Mesodermal cell (in vitro differentiated cells): Measurements from ENCODE around the gene KCNG3.

Experiments
- H3K27ac ChIP-seq: 2 replicates; pipeline ENCODE4 v1.7.0; 2013; ENCODE audit warnings: mild to moderate bottlenecking, low read depth, low read length, moderate library complexity; ENCODE audit not compliant: severe bottlenecking
- H3K36me3 ChIP-seq: 2 replicates; pipeline ENCODE4 v1.7.1; 2013; ENCODE audit warnings: mild to moderate bottlenecking, low read length, moderate library complexity; ENCODE audit not compliant: control insufficient read depth, insufficient read depth
- H3K4me1 ChIP-seq: one replicate; pipeline ENCODE4 v1.7.1; 2013; ENCODE audit warnings: mild to moderate bottlenecking, low read length; ENCODE audit not compliant: insufficient read depth, control insufficient read depth, poor library complexity, severe bottlenecking
- H3K4me3 ChIP-seq: 2 replicates; pipeline ENCODE4 v1.7.0; 2013; ENCODE audit warnings: low read length, control low read depth, mild to moderate bottlenecking; ENCODE audit not compliant: insufficient read depth, poor library complexity, severe bottlenecking; ENCODE audit errors: extremely low read depth
- H3K9me3 ChIP-seq: 2 replicates; pipeline ENCODE4 v1.7.1; 2013; ENCODE audit warnings: mild to moderate bottlenecking, low read length, moderate library complexity; ENCODE audit not compliant: control insufficient read depth
- WGBS, 2 experiments: methylation state at CpG; one replicate each; pipeline ENCODE4 v1.1.5; 2013; ENCODE audit warnings: missing lambda C conversion rate in 2 of 2; ENCODE audit not compliant: insufficient coverage in 2 of 2; 5-methylcytosine and 5-hydroxymethylcytosine counted together

The KCNG3 gene

GRCh38 chr2:42480402-42480801 lies 13.4 kb downstream of the KCNG3 start:
- Histone ChIP-seq H3K4me3 (no peak overlapping the region), H3K36me3 (no peaks in the 10 kb centered on the region), H3K4me1 (no peaks in the 10 kb centered on the region), H3K9me3 (no peaks in the 10 kb centered on the region), H3K27ac (no peak overlapping the region)
- 80% methylated on average over 1 of the region's 2 CpGs; no CpG with 5 or more reads in 1 of the 2 experiments for WGBS, 2 experiments

DNA sequence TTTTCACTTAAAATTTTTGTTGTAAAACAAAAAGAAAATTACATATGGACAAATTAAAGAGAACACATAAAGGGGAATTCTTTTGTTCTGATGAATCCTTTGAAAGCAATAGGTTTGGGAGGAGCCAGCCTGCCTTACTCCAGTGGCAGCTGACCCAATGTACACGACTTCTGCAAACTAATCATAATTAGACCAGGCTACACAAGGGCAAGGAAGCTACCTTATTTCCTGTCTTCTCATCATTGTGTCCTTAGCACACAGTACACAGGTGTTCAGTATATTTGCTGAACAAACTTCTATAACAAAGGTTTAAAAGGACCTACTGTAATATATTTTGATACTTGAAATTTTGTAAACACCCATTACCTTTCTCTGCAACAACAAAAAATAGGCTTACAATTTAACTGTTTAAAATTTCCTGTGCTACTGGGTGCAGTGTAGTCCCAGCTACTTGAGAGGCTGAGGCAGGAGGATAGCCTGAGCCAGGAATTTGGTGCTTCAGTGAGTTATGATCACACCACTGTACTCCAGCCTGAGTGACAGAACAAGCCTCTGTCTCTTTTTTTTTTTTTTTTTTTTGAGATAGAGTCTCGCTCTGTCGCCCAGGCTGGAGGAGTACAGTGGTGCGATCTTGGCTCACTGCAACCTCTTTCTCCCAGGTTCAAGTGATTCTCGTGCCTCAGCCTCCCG lies 18.9 kb downstream of the KCNG3 start:
- WGBS, 2 experiments, result 93% methylated on average over 5 of the region's 6 CpGs
- Histone ChIP-seq H3K27ac (no peak overlapping the region), H3K9me3 (no peaks in the 10 kb centered on the region), H3K4me3 (no peak overlapping the region), H3K4me1 (no peaks in the 10 kb centered on the region), H3K36me3 (no peaks in the 10 kb centered on the region)

- Histone ChIP-seq H3K4me1 (no peaks in the 10 kb centered on the region), H3K9me3 (no peaks in the 10 kb centered on the region), H3K4me3 (no peak overlapping the region), H3K36me3 (no peaks in the 10 kb centered on the region), H3K27ac (no peak overlapping the region)
- 88 to 93% methylated on average over 4 of the region's 4 CpGs for WGBS, 2 experiments
Observed at GRCh38 chr2:42470706-42471105, 23.1 kb downstream of the KCNG3 start.

- Histone ChIP-seq H3K36me3 (no peaks in the 10 kb centered on the region), H3K4me1 (no peaks in the 10 kb centered on the region), H3K9me3 (no peaks in the 10 kb centered on the region), H3K27ac (no peak overlapping the region), H3K4me3 (no peak overlapping the region)
- WGBS, 2 experiments, result 80 to 93% methylated on average over 1 to 3 of the region's 4 CpGs
Observed at GRCh38 chr2:42464631-42465030, 29.2 kb downstream of the KCNG3 start.

DNA sequence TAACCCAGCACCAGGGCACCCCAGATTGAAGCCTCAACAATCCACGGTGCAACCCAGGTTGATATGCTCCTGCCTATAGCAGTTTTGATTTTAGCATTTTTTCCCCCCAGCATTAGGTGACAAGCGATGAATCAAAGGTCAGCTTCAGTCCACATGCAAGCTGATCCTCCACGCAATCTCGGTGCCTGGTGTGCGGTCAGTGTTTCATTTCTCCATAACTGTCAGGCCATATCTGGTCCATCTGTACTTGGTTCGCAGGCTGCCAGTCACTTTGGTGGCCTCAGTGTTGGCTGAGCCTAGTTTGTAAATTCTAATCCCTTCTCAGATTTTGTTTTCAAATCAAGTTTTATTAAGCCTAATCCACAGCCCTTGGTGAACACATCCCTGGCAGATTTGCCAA lies 30.2 kb downstream of the KCNG3 start:
- Histone ChIP-seq H3K4me3 (no peak overlapping the region), H3K9me3 (no peaks in the 10 kb centered on the region), H3K4me1 (no peaks in the 10 kb centered on the region), H3K27ac (no peak overlapping the region), H3K36me3 (no peaks in the 10 kb centered on the region)
- 91 to 97% methylated on average over 6 of the region's 6 CpGs for WGBS, 2 experiments

DNA sequence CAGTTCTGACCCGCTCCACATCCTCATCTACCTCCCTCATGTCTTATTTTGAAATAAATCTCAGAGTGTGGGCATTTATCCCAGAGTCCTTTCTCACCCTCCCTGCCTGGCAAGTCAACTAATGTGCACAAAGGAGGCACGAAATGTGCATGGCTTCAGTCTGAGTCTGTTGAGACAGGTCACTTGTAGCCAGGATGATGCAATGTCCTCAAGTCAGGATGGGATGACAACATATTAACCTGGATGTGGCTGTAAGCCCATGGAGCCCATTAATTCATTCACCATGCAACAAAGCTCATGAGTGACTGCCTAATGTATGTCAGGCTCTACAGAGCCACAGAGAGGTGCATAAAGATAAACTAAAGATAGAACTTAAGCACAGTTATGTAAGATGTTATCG lies 34.5 kb downstream of the KCNG3 start:
- H3K27ac ChIP-seq, result no peak overlapping the region
- H3K4me3 ChIP-seq, result no peak overlapping the region
- no peaks in the 10 kb centered on the region for H3K4me1 ChIP-seq
- H3K9me3 ChIP-seq, result no peaks in the 10 kb centered on the region
- WGBS, 2 experiments, result 95 to 100% methylated on average over 2 of the region's 3 CpGs
- H3K36me3 ChIP-seq, result no peaks in the 10 kb centered on the region

DNA sequence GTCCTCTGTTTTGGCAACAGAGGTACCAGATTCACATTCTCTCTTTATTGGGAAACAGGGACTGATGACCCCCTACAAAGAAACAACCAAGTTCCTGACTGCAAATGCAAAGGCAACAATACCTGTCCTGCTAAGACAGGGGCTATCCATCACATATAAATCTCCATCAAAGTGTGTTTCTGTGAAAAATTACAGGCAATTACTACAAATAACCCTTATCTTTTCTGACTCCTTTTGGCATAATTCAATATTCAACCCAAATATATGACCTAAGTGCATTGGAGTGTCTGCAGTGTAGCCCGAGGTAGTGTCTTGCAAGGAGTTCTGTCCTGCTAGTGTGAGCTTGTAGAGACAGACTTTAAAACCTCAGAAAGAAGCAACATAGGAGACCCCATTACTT lies 35.4 kb downstream of the KCNG3 start:
- Histone ChIP-seq H3K27ac (no peak overlapping the region), H3K36me3 (no peaks in the 10 kb centered on the region), H3K4me3 (no peak overlapping the region), H3K9me3 (no peaks in the 10 kb centered on the region), H3K4me1 (no peaks in the 10 kb centered on the region)
- WGBS, 2 experiments, result no CpG with 5 or more reads among the region's 1 CpG

GRCh38 chr2:42457011-42457410 lies 36.8 kb downstream of the KCNG3 start:
- Histone ChIP-seq H3K9me3 (no peaks in the 10 kb centered on the region), H3K27ac (no peak overlapping the region), H3K4me3 (no peak overlapping the region), H3K4me1 (no peaks in the 10 kb centered on the region), H3K36me3 (no peaks in the 10 kb centered on the region)
- 92 to 96% methylated on average over 3 to 4 of the region's 6 CpGs for WGBS, 2 experiments

GRCh38 chr2:42456126-42456839 lies 37.5 kb downstream of the KCNG3 start:
- H3K27ac ChIP-seq, result no peak overlapping the region
- H3K36me3 ChIP-seq, result no peaks in the 10 kb centered on the region
- no peaks in the 10 kb centered on the region for H3K4me1 ChIP-seq
- H3K4me3 ChIP-seq, result no peak overlapping the region
- 75 to 87% methylated on average over 2 to 3 of the region's 3 CpGs for WGBS, 2 experiments
- H3K9me3 ChIP-seq, result no peaks in the 10 kb centered on the region

DNA sequence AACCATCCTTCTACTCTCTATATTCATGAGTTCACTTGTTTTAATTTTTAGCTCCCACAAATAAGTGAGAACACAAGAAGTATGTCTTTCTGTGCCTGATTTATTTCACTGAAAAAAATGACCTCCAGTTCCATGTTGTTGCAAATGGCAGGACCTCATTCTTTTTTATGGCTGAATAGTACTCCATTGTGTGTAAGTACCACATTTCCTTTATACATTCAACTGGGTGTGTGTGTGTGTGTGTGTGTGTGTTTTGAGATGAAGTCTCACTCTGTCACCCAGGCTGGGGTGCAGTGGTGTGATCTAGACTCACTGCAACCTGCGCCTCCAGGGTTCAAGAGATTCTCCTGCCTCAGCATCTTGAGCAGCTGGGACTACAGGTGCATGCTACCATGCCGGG lies 41.2 kb downstream of the KCNG3 start:
- 77 to 100% methylated on average over 2 of the region's 2 CpGs for WGBS, 2 experiments
- Histone ChIP-seq H3K4me1 (no peaks in the 10 kb centered on the region), H3K4me3 (no peak overlapping the region)

DNA sequence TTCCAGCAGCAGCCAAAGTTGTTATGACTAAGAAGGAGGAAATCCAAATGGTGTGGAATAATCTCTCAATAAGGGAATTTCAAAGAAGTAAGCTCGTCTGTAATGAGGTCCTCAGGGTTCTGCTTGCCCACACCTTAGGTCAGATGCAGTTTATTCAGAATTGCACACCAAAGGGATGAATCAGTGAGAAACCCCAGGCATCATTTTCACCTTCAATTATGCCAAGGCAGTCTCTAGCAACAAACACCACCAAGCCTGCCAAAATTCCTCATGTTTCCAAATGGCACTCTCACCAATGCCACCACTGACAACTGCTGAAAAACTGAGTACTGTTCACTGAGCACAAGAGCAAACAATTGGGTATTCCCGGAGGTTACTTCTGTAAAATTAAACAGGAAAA lies 43.6 kb downstream of the KCNG3 start:
- WGBS, 2 experiments, result 67 to 71% methylated on average over 1 to 2 of the region's 2 CpGs
- Histone ChIP-seq H3K36me3 (no peaks in the 10 kb centered on the region), H3K4me1 (no peaks in the 10 kb centered on the region), H3K27ac (no peak overlapping the region), H3K4me3 (no peak overlapping the region), H3K9me3 (no peaks in the 10 kb centered on the region)

More for the DNA sequence above, 41.2 kb downstream of the KCNG3 start:
- Histone ChIP-seq H3K36me3 (no peaks in the 10 kb centered on the region), H3K9me3 (no peaks in the 10 kb centered on the region), H3K27ac (no peak overlapping the region)
